KMS-11 (cell line): Measurements from ENCODE around the gene SMIM31.

Experiments used
- H2AFZ ChIP-seq: fragments of 200-600 bp; sonication (generic); 2 replicates; pipeline ENCODE4 v1.6.1; 2016; ENCODE audit warnings: antibody characterized with exemption, mixed run types, low read depth
- H3K27ac ChIP-seq: fragments of 200-600 bp; sonication (generic); 2 replicates; pipeline ENCODE4 v1.6.1; 2016; ENCODE audit warnings: mild to moderate bottlenecking, mixed run types
- H3K27me3 ChIP-seq: fragments of 200-600 bp; sonication (generic); 2 replicates; pipeline ENCODE4 v1.6.1; 2017; ENCODE audit warnings: mild to moderate bottlenecking, low read depth, mixed run types, moderate library complexity; ENCODE audit not compliant: insufficient read depth
- H3K36me3 ChIP-seq: fragments of 200-600 bp; sonication (generic); 2 replicates; pipeline ENCODE4 v1.6.1; 2017; ENCODE audit warnings: mild to moderate bottlenecking, mixed run types; ENCODE audit not compliant: insufficient read depth
- H3K4me1 ChIP-seq: fragments of 200-600 bp; sonication (generic); 2 replicates; pipeline ENCODE4 v1.6.1; 2016; ENCODE audit warnings: mild to moderate bottlenecking, low read depth, mixed run types; ENCODE audit not compliant: poor library complexity, severe bottlenecking
- H3K4me2 ChIP-seq: fragments of 200-600 bp; sonication (generic); 2 replicates; pipeline ENCODE4 v1.7.0; 2016; ENCODE audit warnings: mild to moderate bottlenecking, mixed run types
- H3K4me3 ChIP-seq: fragments of 200-600 bp; sonication (generic); IDR thresholded peaks from 2 replicates; pipeline ENCODE4 v1.6.1; 2017; ENCODE audit warnings: low read depth, low read length, mixed read lengths; ENCODE audit not compliant: insufficient read depth
- H3K79me2 ChIP-seq: fragments of 200-600 bp; sonication (generic); 2 replicates; pipeline ENCODE4 v1.6.1; 2016; ENCODE audit warnings: low read depth, mixed run types; ENCODE audit not compliant: insufficient read depth
- H3K9ac ChIP-seq: fragments of 200-600 bp; sonication (generic); 2 replicates; pipeline ENCODE4 v1.6.1; 2016; ENCODE audit warnings: mild to moderate bottlenecking, mixed run types
- H4K20me1 ChIP-seq: fragments of 200-600 bp; sonication (generic); 2 replicates; pipeline ENCODE4 v1.6.1; 2016; ENCODE audit warnings: mild to moderate bottlenecking, mixed run types; ENCODE audit not compliant: insufficient read depth
- CTCF ChIP-seq: fragments of 200-600 bp; sonication (generic); conservative IDR thresholded peaks from 2 replicates; pipeline ENCODE4 v1.6.1; 2017; ENCODE audit warnings: low read depth, mild to moderate bottlenecking, antibody characterized with exemption, low read length, moderate library complexity, mixed read lengths

SMIM31 gene

GRCh38 chr4:164790249-164790648 is 36.3 kb downstream of the SMIM31 start:
- Histone ChIP-seq H2AFZ (no peak overlapping the region), H3K36me3 (no peaks in the 10 kb centered on the region), H3K4me1 (no peaks in the 10 kb centered on the region), H3K9ac (no peak overlapping the region), H3K4me2 (no peak overlapping the region), H3K79me2 (no peaks in the 10 kb centered on the region), H3K27ac (no peak overlapping the region), H3K4me3 (no peak overlapping the region), H4K20me1 (no peaks in the 10 kb centered on the region), H3K27me3 (no peaks in the 10 kb centered on the region)
- no peak for TF ChIP-seq CTCF

- no peak overlapping the region for H3K4me2 ChIP-seq
- H3K4me1 ChIP-seq: no peaks in the 10 kb centered on the region
- H2AFZ ChIP-seq: no peak overlapping the region
- no peak overlapping the region for H3K9ac ChIP-seq
- no peaks in the 10 kb centered on the region for H3K27me3 ChIP-seq
- no peak for TF ChIP-seq CTCF
- no peak overlapping the region for H3K4me3 ChIP-seq
- H3K27ac ChIP-seq: no peak overlapping the region
- H3K36me3 ChIP-seq: no peaks in the 10 kb centered on the region
- H4K20me1 ChIP-seq: no peaks in the 10 kb centered on the region
- H3K79me2 ChIP-seq: no peaks in the 10 kb centered on the region
Observed at GRCh38 chr4:164799410-164799809, 45.5 kb downstream of the SMIM31 start.

GRCh38 chr4:164800786-164801185 is 46.9 kb downstream of the SMIM31 start:
- no peaks in the 10 kb centered on the region for H3K36me3 ChIP-seq
- H3K27me3 ChIP-seq: no peaks in the 10 kb centered on the region
- no peak overlapping the region for H3K27ac ChIP-seq
- H4K20me1 ChIP-seq: no peaks in the 10 kb centered on the region
- H3K9ac ChIP-seq: no peak overlapping the region
- no peak for TF ChIP-seq CTCF
- H3K79me2 ChIP-seq: no peaks in the 10 kb centered on the region
- no peak overlapping the region for H2AFZ ChIP-seq
- no peaks in the 10 kb centered on the region for H3K4me1 ChIP-seq
- no peak overlapping the region for H3K4me2 ChIP-seq
- H3K4me3 ChIP-seq: no peak overlapping the region

- TF ChIP-seq CTCF: no peak
- Histone ChIP-seq H3K4me3 (no peak overlapping the region), H4K20me1 (no peaks in the 10 kb centered on the region), H3K79me2 (no peaks in the 10 kb centered on the region), H3K9ac (no peak overlapping the region), H2AFZ (no peak overlapping the region), H3K36me3 (no peaks in the 10 kb centered on the region), H3K27me3 (no peaks in the 10 kb centered on the region), H3K4me2 (no peak overlapping the region), H3K27ac (no peak overlapping the region), H3K4me1 (no peaks in the 10 kb centered on the region)
Observed at GRCh38 chr4:164802301-164802901, 48.5 kb downstream of the SMIM31 start.

GRCh38 chr4:164803702-164804101 is 49.8 kb downstream of the SMIM31 start:
- no peak for TF ChIP-seq CTCF

More at GRCh38 chr4:164803702-164804101, 49.8 kb downstream of the SMIM31 start:
- H2AFZ ChIP-seq: no peak overlapping the region
- H3K27me3 ChIP-seq: no peaks in the 10 kb centered on the region
- no peaks in the 10 kb centered on the region for H3K36me3 ChIP-seq
- H3K4me3 ChIP-seq: no peak overlapping the region
- H3K4me2 ChIP-seq: no peak overlapping the region
- no peak overlapping the region for H3K27ac ChIP-seq
- no peak overlapping the region for H3K9ac ChIP-seq
- no peaks in the 10 kb centered on the region for H4K20me1 ChIP-seq
- no peaks in the 10 kb centered on the region for H3K79me2 ChIP-seq
- H3K4me1 ChIP-seq: no peaks in the 10 kb centered on the region
